DOHH2 (cell line): ENCODE results near the gene HIBCH.

Experiments used
- H3F3A ChIP-seq: fragments of 200-600 bp; sonication (generic), shearing (Covaris generic); 2 replicates; pipeline ENCODE4 v1.6.0; 2016; ENCODE audit warnings: antibody characterized with exemption, mild to moderate bottlenecking; ENCODE audit not compliant: control insufficient read depth, insufficient read depth
- H3K27ac ChIP-seq: fragments of 200-600 bp; sonication (generic); 2 replicates; pipeline ENCODE4 v1.5.1; 2014; ENCODE audit warnings: low read depth, mild to moderate bottlenecking, low read length, moderate library complexity
- H3K27me3 ChIP-seq: fragments of 200-600 bp; sonication (generic); 2 replicates; pipeline ENCODE4 v1.6.1; 2014; ENCODE audit warnings: mild to moderate bottlenecking, low read length, mixed read lengths; ENCODE audit not compliant: control insufficient read depth
- H3K36me3 ChIP-seq: fragments of 200-600 bp; sonication (generic); 2 replicates; pipeline ENCODE4 v1.6.1; 2014; ENCODE audit warnings: mild to moderate bottlenecking, low read length, moderate library complexity, mixed read lengths; ENCODE audit not compliant: control insufficient read depth
- H3K4me1 ChIP-seq: fragments of 200-600 bp; sonication (generic); 2 replicates; pipeline ENCODE4 v1.6.1; 2014; ENCODE audit warnings: mild to moderate bottlenecking, low read length, mixed read lengths; ENCODE audit not compliant: control insufficient read depth
- H3K4me2 ChIP-seq: fragments of 200-600 bp; sonication (generic); 2 replicates; pipeline ENCODE4 v1.6.0; 2014; ENCODE audit warnings: mild to moderate bottlenecking, low read length, moderate library complexity
- H3K4me3 ChIP-seq: fragments of 200-600 bp; sonication (generic); 2 replicates; pipeline ENCODE4 v1.5.1; 2014; ENCODE audit warnings: mild to moderate bottlenecking, low read length, mixed read lengths
- H3K79me2 ChIP-seq: fragments of 200-600 bp; sonication (generic); 2 replicates; pipeline ENCODE4 v1.6.1; 2014; ENCODE audit warnings: mild to moderate bottlenecking, low read length, mixed read lengths; ENCODE audit not compliant: control insufficient read depth
- H3K9me2 ChIP-seq: fragments of 200-600 bp; sonication (generic); replicated peaks from 2 replicates; pipeline ENCODE4 v1.6.1; 2014; ENCODE audit warnings: mild to moderate bottlenecking, low read length, mixed read lengths; ENCODE audit not compliant: control insufficient read depth
- H3K9me3 ChIP-seq: fragments of 200-600 bp; sonication (generic); 2 replicates; pipeline ENCODE4 v1.6.1; 2014; ENCODE audit warnings: antibody characterized with exemption, low read length, mixed read lengths; ENCODE audit not compliant: control insufficient read depth, insufficient read depth
- H4K20me1 ChIP-seq: fragments of 200-600 bp; sonication (generic); 2 replicates; pipeline ENCODE4 v1.6.0; 2014; ENCODE audit warnings: low read depth, mild to moderate bottlenecking, antibody characterized with exemption, low read length, moderate library complexity; ENCODE audit not compliant: control insufficient read depth, insufficient read depth
- CTCF ChIP-seq: fragments of 200-600 bp; sonication (generic); IDR thresholded peaks from one replicate; pipeline ENCODE4 v1.5.1; 2014; ENCODE audit warnings: antibody characterized with exemption, mild to moderate bottlenecking, low read depth, low read length; ENCODE audit not compliant: poor library complexity, severe bottlenecking
- EZH2phosphoT487 ChIP-seq: fragments of 200-600 bp; sonication (generic); IDR thresholded peaks from 2 replicates; pipeline ENCODE4 v1.6.1; 2017; ENCODE audit warnings: borderline replicate concordance, mild to moderate bottlenecking, antibody characterized with exemption, low read length, moderate library complexity, mixed read lengths

The HIBCH gene

GRCh38 chr2:190308031-190308430 lies 11.6 kb downstream of the HIBCH start:
- H3K79me2 ChIP-seq, result no peaks in the 10 kb centered on the region; the same call in 1 of the 2 replicates
- no peaks in the 10 kb centered on the region for H3F3A ChIP-seq
- TF ChIP-seq CTCF, result no peak
- H3K36me3 ChIP-seq, result peaks cover 16% of the 10 kb centered on the region
- H3K27ac ChIP-seq, result no peak overlapping the region
- no peaks in the 10 kb centered on the region for H3K9me2 ChIP-seq
- no peaks in the 10 kb centered on the region for H3K27me3 ChIP-seq
- H3K4me1 ChIP-seq, result no peaks in the 10 kb centered on the region
- H4K20me1 ChIP-seq, result no peaks in the 10 kb centered on the region
- no peak overlapping the region for H3K4me3 ChIP-seq
- no peak overlapping the region for H3K4me2 ChIP-seq
- H3K9me3 ChIP-seq, result no peaks in the 10 kb centered on the region

GRCh38 chr2:190304404-190304803 lies 15.2 kb downstream of the HIBCH start:
- H3K27me3 ChIP-seq, result no peaks in the 10 kb centered on the region
- H3K9me3 ChIP-seq, result no peaks in the 10 kb centered on the region
- H3K9me2 ChIP-seq, result no peaks in the 10 kb centered on the region
- no peak overlapping the region for H3K4me2 ChIP-seq
- no peaks in the 10 kb centered on the region for H4K20me1 ChIP-seq
- no peak overlapping the region for H3K27ac ChIP-seq
- TF ChIP-seq EZH2phosphoT487, result no peak
- TF ChIP-seq CTCF, result no peak
- H3K79me2 ChIP-seq, result no peaks in the 10 kb centered on the region
- H3K36me3 ChIP-seq, result peaks cover 17% of the 10 kb centered on the region
- no peaks in the 10 kb centered on the region for H3K4me1 ChIP-seq
- no peaks in the 10 kb centered on the region for H3F3A ChIP-seq
- no peak overlapping the region for H3K4me3 ChIP-seq

GRCh38 chr2:190303647-190304046 lies 16.0 kb downstream of the HIBCH start:
- no peaks in the 10 kb centered on the region for H3K79me2 ChIP-seq
- TF ChIP-seq CTCF (no peak), EZH2phosphoT487 (no peak)

GRCh38 chr2:190302052-190302451 lies 17.6 kb downstream of the HIBCH start:
- Histone ChIP-seq H3K27ac (no peak overlapping the region), H3K79me2 (no peaks in the 10 kb centered on the region), H4K20me1 (no peaks in the 10 kb centered on the region), H3K4me1 (no peaks in the 10 kb centered on the region), H3K9me3 (no peaks in the 10 kb centered on the region), H3K4me2 (no peak overlapping the region), H3K4me3 (no peak overlapping the region), H3F3A (no peaks in the 10 kb centered on the region), H3K9me2 (no peaks in the 10 kb centered on the region), H3K36me3 (peaks cover 13% of the 10 kb centered on the region), H3K27me3 (no peaks in the 10 kb centered on the region)
- TF ChIP-seq CTCF, result no peak

More at GRCh38 chr2:190303647-190304046, 16.0 kb downstream of the HIBCH start:
- no peak overlapping the region for H3K4me2 ChIP-seq
- H3K4me1 ChIP-seq, result no peaks in the 10 kb centered on the region
- H3F3A ChIP-seq, result no peaks in the 10 kb centered on the region
- no peaks in the 10 kb centered on the region for H3K9me2 ChIP-seq
- peaks cover 13% of the 10 kb centered on the region for H3K36me3 ChIP-seq
- no peaks in the 10 kb centered on the region for H3K9me3 ChIP-seq
- no peak overlapping the region for H3K4me3 ChIP-seq
- H3K27me3 ChIP-seq, result no peaks in the 10 kb centered on the region
- no peak overlapping the region for H3K27ac ChIP-seq
- no peaks in the 10 kb centered on the region for H4K20me1 ChIP-seq
